IMR-90 (cell line): Measurements from ENCODE around the gene ATP9B. TPM values are rescaled to one million over a fixed set of nuclear protein-coding genes. Genes with fewer than 3 reads are reported as not detected.

Source experiments
- ATAC-seq: fragments of 200-7000 bp; cut with Tn5 transposase; 2 replicates; pipeline ENCODE4 v1.9.1; 2020; ENCODE audit warnings: low read depth, mild to moderate bottlenecking, moderate library complexity
- BruUV-seq: library from RNA; stranded (reverse); fragments of 400-500 nt; replicated peaks from 2 replicates; lab custom pipeline; 2021; lab: Mats Ljungman, UMichigan
- CTCF ChIA-PET: fragments of 300-600 bp; formaldehyde crosslinking; extraction: SDS; loops from one replicate; lab custom pipeline; 2021; ENCODE audit warnings: antibody characterized with exemption; lab: Yijun Ruan, JAX
- POLR2A ChIA-PET: fragments of 300-600 bp; sonication (Branson Sonifier 250); formaldehyde crosslinking; loops from one replicate; lab custom pipeline; 2022; ENCODE audit warnings: antibody characterized with exemption; ENCODE audit not compliant: unreplicated experiment; lab: Charles Lee
- DNase-seq: peaks from one replicate; pipeline ENCODE4 v3.0.0; 2013
- H2AFZ ChIP-seq: replicated peaks from 2 replicates; pipeline ENCODE3; 2013; ENCODE audit warnings: low read length, mild to moderate bottlenecking; ENCODE audit not compliant: poor library complexity
- H2AK5ac ChIP-seq: 2 replicates; pipeline ENCODE4 v1.6.1; 2013; ENCODE audit warnings: low read depth, low read length, inconsistent platforms
- H2AK9ac ChIP-seq: replicated peaks from 2 replicates; pipeline ENCODE3; 2013; ENCODE audit warnings: mild to moderate bottlenecking, low read depth, low read length, moderate library complexity; ENCODE audit not compliant: poor library complexity
- H2BK120ac ChIP-seq: 2 replicates; pipeline ENCODE4 v1.6.1; 2013; ENCODE audit warnings: low read depth, low read length, inconsistent platforms
- H2BK15ac ChIP-seq: 3 replicates; pipeline ENCODE4 v1.6.1; 2013; ENCODE audit warnings: low read depth, low read length, inconsistent platforms
- H2BK20ac ChIP-seq: 2 replicates; pipeline ENCODE4 v1.6.1; 2013; ENCODE audit warnings: low read depth, mild to moderate bottlenecking, inconsistent platforms, low read length, moderate library complexity
- H2BK5ac ChIP-seq: 2 replicates; pipeline ENCODE4 v1.6.1; 2013; ENCODE audit warnings: mild to moderate bottlenecking, low read depth, low read length, inconsistent platforms; ENCODE audit not compliant: poor library complexity, severe bottlenecking
- H3K14ac ChIP-seq: replicated peaks from 2 replicates; pipeline ENCODE4 v1.6.1; 2013; ENCODE audit warnings: low read depth, low read length, inconsistent platforms
- H3K18ac ChIP-seq: 2 replicates; pipeline ENCODE4 v1.6.1; 2013; ENCODE audit warnings: low read depth, low read length, control low read depth
- H3K23ac ChIP-seq: 2 replicates; pipeline ENCODE4 v1.6.1; 2013; ENCODE audit warnings: low read depth, low read length, inconsistent platforms
- H3K27ac ChIP-seq: 2 replicates; pipeline ENCODE4 v1.5.1; 2013; ENCODE audit warnings: mild to moderate bottlenecking, control low read depth, low read length; ENCODE audit not compliant: insufficient read depth
- H3K27me3 ChIP-seq: 2 replicates; pipeline ENCODE4 v1.6.1; 2013; ENCODE audit warnings: low read length; ENCODE audit not compliant: control insufficient read depth, insufficient read depth
- H3K36me3 ChIP-seq: 2 replicates; pipeline ENCODE4 v1.6.1; 2013; ENCODE audit warnings: low read length, mixed read lengths; ENCODE audit not compliant: control insufficient read depth, insufficient read depth
- H3K4ac ChIP-seq: 2 replicates; pipeline ENCODE4 v1.6.1; 2013; ENCODE audit warnings: low read depth, low read length, inconsistent platforms
- H3K4me1 ChIP-seq: 2 replicates; pipeline ENCODE4 v1.6.1; 2013; ENCODE audit warnings: low read length, mixed read lengths; ENCODE audit not compliant: control insufficient read depth, insufficient read depth
- H3K4me2 ChIP-seq: 2 replicates; pipeline ENCODE4 v1.6.1; 2013; ENCODE audit warnings: low read depth, mild to moderate bottlenecking, control low read depth, low read length, moderate library complexity
- H3K4me3 ChIP-seq: 2 replicates; pipeline ENCODE4 v1.5.1; 2013; ENCODE audit warnings: low read depth, mild to moderate bottlenecking, control low read depth, low read length, moderate library complexity; ENCODE audit not compliant: insufficient read depth
- H3K56ac ChIP-seq: 2 replicates; pipeline ENCODE4 v1.6.1; 2013; ENCODE audit warnings: low read length, inconsistent platforms; ENCODE audit not compliant: insufficient read depth; ENCODE audit errors: extremely low read depth
- H3K79me1 ChIP-seq, 2 experiments: 2 replicates each; pipeline ENCODE4 v1.6.1; 2013; ENCODE audit warnings: low read length in 2 of 2, inconsistent platforms in 1 of 2, low read depth in 1 of 2
- H3K9ac ChIP-seq: 2 replicates; pipeline ENCODE4 v1.6.1; 2013; ENCODE audit warnings: low read depth, low read length, control low read depth
- H3K9me1 ChIP-seq: 2 replicates; pipeline ENCODE4 v1.6.1; 2013; ENCODE audit warnings: low read length, inconsistent platforms; ENCODE audit not compliant: insufficient read depth
- H3K9me3 ChIP-seq: 2 replicates; pipeline ENCODE4 v1.6.1; 2013; ENCODE audit warnings: low read length; ENCODE audit not compliant: control insufficient read depth, insufficient read depth
- H4K20me1 ChIP-seq: 2 replicates; pipeline ENCODE4 v1.6.1; 2013; ENCODE audit warnings: low read length, inconsistent platforms; ENCODE audit not compliant: insufficient read depth
- H4K5ac ChIP-seq: 2 replicates; pipeline ENCODE4 v1.6.1; 2013; ENCODE audit warnings: mild to moderate bottlenecking, low read depth, low read length, control low read depth
- H4K8ac ChIP-seq, 2 experiments: 2 replicates each; pipeline ENCODE4 v1.6.1; 2013; ENCODE audit warnings: low read depth in 2 of 2, low read length in 2 of 2, control low read depth in 1 of 2, inconsistent platforms in 1 of 2
- H4K91ac ChIP-seq: 2 replicates; pipeline ENCODE4 v1.6.1; 2013; ENCODE audit warnings: low read depth, low read length, inconsistent platforms; ENCODE audit not compliant: insufficient read depth
- BHLHE40 ChIP-seq: fragments of 150-350 bp; IDR thresholded peaks from 2 replicates; pipeline ENCODE4 v1.6.1; 2016; ENCODE audit warnings: mild to moderate bottlenecking, low read depth, low read length
- CEBPB ChIP-seq: IDR thresholded peaks from 2 replicates; pipeline ENCODE4 v1.6.1; 2012; ENCODE audit warnings: low read depth, low read length, improper control_type of control experiment
- CHD1 ChIP-seq: IDR thresholded peaks from 2 replicates; pipeline ENCODE4 v1.6.1; 2012; ENCODE audit warnings: low read depth, low read length, improper control_type of control experiment
- ELK1 ChIP-seq: fragments of 150-350 bp; IDR thresholded peaks from 2 replicates; pipeline ENCODE4 v1.6.1; 2016; ENCODE audit warnings: low read depth, mild to moderate bottlenecking, low read length, moderate library complexity, borderline replicate concordance
- FOS ChIP-seq: fragments of 150-350 bp; IDR thresholded peaks from 2 replicates; pipeline ENCODE4 v1.6.1; 2016; ENCODE audit warnings: low read depth, low read length
- MAFK ChIP-seq: IDR thresholded peaks from 2 replicates; pipeline ENCODE4 v1.6.1; 2012; ENCODE audit warnings: low read depth, low read length, improper control_type of control experiment
- MAZ ChIP-seq: IDR thresholded peaks from 2 replicates; pipeline ENCODE4 v1.6.1; 2012; ENCODE audit warnings: low read depth, mild to moderate bottlenecking, low read length, improper control_type of control experiment, moderate library complexity, borderline replicate concordance
- MXI1 ChIP-seq: IDR thresholded peaks from 2 replicates; pipeline ENCODE4 v1.6.1; 2012; ENCODE audit warnings: low read depth, mild to moderate bottlenecking, low read length, moderate library complexity, borderline replicate concordance
- NFE2L2 ChIP-seq: fragments of 150-350 bp; IDR thresholded peaks from 2 replicates; pipeline ENCODE4 v1.6.1; 2016; ENCODE audit warnings: low read depth, mild to moderate bottlenecking, low read length
- POLR2A ChIP-seq: IDR thresholded peaks from 2 replicates; pipeline ENCODE4 v1.6.1; 2012; ENCODE audit warnings: mild to moderate bottlenecking, low read depth, low read length
- RAD21 ChIP-seq: IDR thresholded peaks from 2 replicates; pipeline ENCODE4 v1.6.1; 2012; ENCODE audit warnings: low read length, improper control_type of control experiment
- RCOR1 ChIP-seq: IDR thresholded peaks from 2 replicates; pipeline ENCODE4 v1.6.1; 2012; ENCODE audit warnings: mild to moderate bottlenecking, low read length, improper control_type of control experiment; ENCODE audit not compliant: insufficient replicate concordance
- RFX5 ChIP-seq: IDR thresholded peaks from 2 replicates; pipeline ENCODE4 v1.8.0; 2012; ENCODE audit warnings: low read depth, mild to moderate bottlenecking, low read length, moderate library complexity
- SMC3 ChIP-seq: fragments of 150-350 bp; IDR thresholded peaks from 2 replicates; pipeline ENCODE4 v1.6.1; 2016; ENCODE audit warnings: low read depth, mild to moderate bottlenecking, antibody characterized with exemption, low read length, moderate library complexity
- WGBS, 2 experiments: methylation state at CpG; one replicate each; pipeline versions ENCODE4 v1.1.5 to v1.1.7; 2013; ENCODE audit warnings: missing lambda C conversion rate in 2 of 2; ENCODE audit not compliant: insufficient read length in 1 of 2; ENCODE audit errors: extremely low coverage in 2 of 2; 5-methylcytosine and 5-hydroxymethylcytosine counted together
- dilution Hi-C: fragments of 300-500 bp; cut with HindIII; formaldehyde crosslinking; loops from one replicate; pipeline ENCODE4 v1.14.3; 2018; ENCODE audit warnings: low sequenced_read_pairs; ENCODE audit not compliant: unreplicated experiment
- in situ Hi-C: fragments of 300-500 bp; cut with MboI; formaldehyde crosslinking; loops from 3 replicates; pipeline ENCODE4 v1.14.3; 2019; ENCODE audit warnings: low sequenced_read_pairs, inconsistent platforms, mixed read lengths
- intact Hi-C: fragments of 100-400 bp; cut with micrococcal nuclease; formaldehyde crosslinking; loops from 2 replicates; pipeline ENCODE4 v1.10.0; 2022
- polyA plus RNA-seq, 3 experiments: library from polyadenylated mRNA; depleted of rRNA; stranded (reverse); fragments of >200 nt; gene quantifications; 2 replicates each; pipeline ENCODE4 v1.2.3, GENCODE V29; 2012; ENCODE audit warnings: low replicate concordance in 1 of 3
- total RNA-seq: library from RNA; depleted of rRNA; stranded (reverse); fragments of >200 nt; gene quantifications from 2 replicates; pipeline ENCODE4 v1.2.3, GENCODE V29; 2012
- TF ChIP-seq, protein P1 (sequence below): conservative IDR thresholded peaks from 2 replicates; pipeline ENCODE4 v1.5.1; 2012; ENCODE audit warnings: mild to moderate bottlenecking, low read depth, low read length, improper control_type of control experiment
- TF ChIP-seq, protein P2 (sequence below): fragments of 150-350 bp; IDR thresholded peaks from 2 replicates; pipeline ENCODE4 v1.6.1; 2017; ENCODE audit warnings: mild to moderate bottlenecking, antibody characterized with exemption, low read length, low read depth

The ATP9B gene
- total and polyA plus RNA-seq, 2 of the 4 experiments (the other 2 are of a cell fraction) = 11.0 to 11.5 TPM

- ChIA-PET POLR2A (no interaction called here), CTCF (no interaction called here)
- H2AK5ac ChIP-seq = no peak overlapping the region
- in situ Hi-C loops (no loop called here), dilution Hi-C loops (no loop called here), intact Hi-C loops (no loop called here)
- H3K36me3 ChIP-seq = no peaks in the 10 kb centered on the region
- ATAC-seq (no peak; the same call in none of the 2 replicates), DNase-seq (no peak)
- H3K14ac ChIP-seq = no peak overlapping the region
- no peak overlapping the region for H3K18ac ChIP-seq
- TF ChIP-seq ELK1 = no peak
- TF ChIP-seq CHD1 = no peak
- no peak for TF ChIP-seq RCOR1
- TF ChIP-seq BHLHE40 = no peak
- TF ChIP-seq, protein P1, sequence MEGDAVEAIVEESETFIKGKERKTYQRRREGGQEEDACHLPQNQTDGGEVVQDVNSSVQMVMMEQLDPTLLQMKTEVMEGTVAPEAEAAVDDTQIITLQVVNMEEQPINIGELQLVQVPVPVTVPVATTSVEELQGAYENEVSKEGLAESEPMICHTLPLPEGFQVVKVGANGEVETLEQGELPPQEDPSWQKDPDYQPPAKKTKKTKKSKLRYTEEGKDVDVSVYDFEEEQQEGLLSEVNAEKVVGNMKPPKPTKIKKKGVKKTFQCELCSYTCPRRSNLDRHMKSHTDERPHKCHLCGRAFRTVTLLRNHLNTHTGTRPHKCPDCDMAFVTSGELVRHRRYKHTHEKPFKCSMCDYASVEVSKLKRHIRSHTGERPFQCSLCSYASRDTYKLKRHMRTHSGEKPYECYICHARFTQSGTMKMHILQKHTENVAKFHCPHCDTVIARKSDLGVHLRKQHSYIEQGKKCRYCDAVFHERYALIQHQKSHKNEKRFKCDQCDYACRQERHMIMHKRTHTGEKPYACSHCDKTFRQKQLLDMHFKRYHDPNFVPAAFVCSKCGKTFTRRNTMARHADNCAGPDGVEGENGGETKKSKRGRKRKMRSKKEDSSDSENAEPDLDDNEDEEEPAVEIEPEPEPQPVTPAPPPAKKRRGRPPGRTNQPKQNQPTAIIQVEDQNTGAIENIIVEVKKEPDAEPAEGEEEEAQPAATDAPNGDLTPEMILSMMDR = no peak
- TF ChIP-seq CEBPB = no peak
- no peak for TF ChIP-seq SMC3
- TF ChIP-seq NFE2L2 = no peak
- TF ChIP-seq MXI1 = no peak
- no peak for TF ChIP-seq MAFK
- no peak for TF ChIP-seq MAZ
- TF ChIP-seq, protein P2, sequence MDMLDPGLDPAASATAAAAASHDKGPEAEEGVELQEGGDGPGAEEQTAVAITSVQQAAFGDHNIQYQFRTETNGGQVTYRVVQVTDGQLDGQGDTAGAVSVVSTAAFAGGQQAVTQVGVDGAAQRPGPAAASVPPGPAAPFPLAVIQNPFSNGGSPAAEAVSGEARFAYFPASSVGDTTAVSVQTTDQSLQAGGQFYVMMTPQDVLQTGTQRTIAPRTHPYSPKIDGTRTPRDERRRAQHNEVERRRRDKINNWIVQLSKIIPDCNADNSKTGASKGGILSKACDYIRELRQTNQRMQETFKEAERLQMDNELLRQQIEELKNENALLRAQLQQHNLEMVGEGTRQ = no peak
- TF ChIP-seq FOS = no peak
- no peak for TF ChIP-seq POLR2A
- no peak for TF ChIP-seq RAD21
- TF ChIP-seq RFX5 = no peak
- H3K27me3 ChIP-seq = peaks cover 18% of the 10 kb centered on the region
- 35% methylated on average over 17 of the region's 21 CpGs; no CpG with 5 or more reads in 1 of the 2 experiments for WGBS, 2 experiments
- no TSS peak for BruUV-seq
- H3K79me1 ChIP-seq = no peaks in the 10 kb centered on the region
- no peak overlapping the region for H3K9ac ChIP-seq
- H3K4me2 ChIP-seq = no peak overlapping the region
- no peak overlapping the region for H2BK5ac ChIP-seq
- H4K20me1 ChIP-seq = peaks cover 2% of the 10 kb centered on the region; the same call in 1 of the 2 replicates
- peak overlapping the region; percentile 27 for H2AFZ ChIP-seq
- H2BK20ac ChIP-seq = no peak overlapping the region
- H3K4ac ChIP-seq = no peak overlapping the region
- no peak overlapping the region for H4K91ac ChIP-seq
- no peak overlapping the region for H4K8ac ChIP-seq
- no peak overlapping the region for H4K5ac ChIP-seq
- H2BK15ac ChIP-seq = no peak overlapping the region
- no peaks in the 10 kb centered on the region for H3K9me3 ChIP-seq
- no peak overlapping the region for H3K27ac ChIP-seq
- no peak overlapping the region for H3K56ac ChIP-seq
- H2AK9ac ChIP-seq = no peak overlapping the region
- no peak overlapping the region for H3K23ac ChIP-seq
- H3K4me1 ChIP-seq = peaks cover 3% of the 10 kb centered on the region; the same call in 1 of the 2 replicates
- no peaks in the 10 kb centered on the region for H3K9me1 ChIP-seq
- no peak overlapping the region for H3K4me3 ChIP-seq
- H2BK120ac ChIP-seq = no peak overlapping the region
These were observed 316.6 kb downstream of the ATP9B start for GRCh38 chr18:79385708-79386341.
